GM18502 (cell line): Measurements from ENCODE around the gene PHGDH.

ENCODE experiments used
- ATAC-seq: cut with Tn5 transposase; IDR thresholded peaks from one replicate; pipeline ENCODE4 v1.9.1; 2021; ENCODE audit warnings: mild to moderate bottlenecking; ENCODE audit not compliant: unreplicated experiment, poor library complexity

Gene PHGDH

GRCh38 chr1:119748040-119748439 lies 36.3 kb downstream of the PHGDH start:
- no peak for ATAC-seq

- ATAC-seq = no peak
Observed at GRCh38 chr1:119752592-119752991, 40.9 kb downstream of the PHGDH start.

GRCh38 chr1:119758584-119758983 lies 46.9 kb downstream of the PHGDH start:
- ATAC-seq = no peak

- ATAC-seq = no peak
Observed at GRCh38 chr1:119762409-119762808, 50.7 kb downstream of the PHGDH start.

GRCh38 chr1:119762953-119763352 lies 51.2 kb downstream of the PHGDH start:
- ATAC-seq = no peak

GRCh38 chr1:119764220-119764619 lies 52.5 kb downstream of the PHGDH start:
- ATAC-seq = no peak

- no peak for ATAC-seq
Observed at GRCh38 chr1:119766374-119766794, 54.6 kb downstream of the PHGDH start.

GRCh38 chr1:119767486-119767885 lies 55.8 kb downstream of the PHGDH start:
- ATAC-seq = no peak

- no peak for ATAC-seq
Observed at GRCh38 chr1:119768778-119769177, 57.0 kb downstream of the PHGDH start, which contains the start of gene HMGCS2. HMGCS2 (minus strand) TSS chr1:119768905; CDS start chr1:119768844, 61 bp downstream.

- no peak for ATAC-seq
Observed at GRCh38 chr1:119771016-119771415, 59.3 kb downstream of the PHGDH start.

- no peak for ATAC-seq
Observed at GRCh38 chr1:119771770-119772169, 60.0 kb downstream of the PHGDH start.

GRCh38 chr1:119772298-119772697 lies 60.6 kb downstream of the PHGDH start:
- ATAC-seq = no peak

GRCh38 chr1:119773711-119774241 lies 62.0 kb downstream of the PHGDH start:
- no peak for ATAC-seq

- ATAC-seq = no peak
Observed at GRCh38 chr1:119774746-119775490, 63.2 kb downstream of the PHGDH start.

- no peak for ATAC-seq
Observed at GRCh38 chr1:119778359-119778758, 66.6 kb downstream of the PHGDH start.

GRCh38 chr1:119778886-119779560 lies 67.3 kb downstream of the PHGDH start:
- no peak for ATAC-seq

- no peak for ATAC-seq
Observed at GRCh38 chr1:119779869-119780356, 68.2 kb downstream of the PHGDH start.

GRCh38 chr1:119781434-119782210 lies 69.9 kb downstream of the PHGDH start:
- no peak for ATAC-seq

GRCh38 chr1:119782631-119783325 lies 71.0 kb downstream of the PHGDH start:
- ATAC-seq = no peak
